Thyroid gland (tissue), 4 donors: Measurements from ENCODE around the gene GLIS1.

Experiments
- CTCF ChIP-seq, 6 experiments: fragments of 200-600 bp in 3 of 6; fragments of 450-650 bp in 3 of 6; sonication (generic) in 3 of 6; IDR thresholded peaks; one replicate each; pipeline ENCODE4 v1.5.1; 2016 to 2019; ENCODE audit warnings: antibody characterized with exemption in 6 of 6, mild to moderate bottlenecking in 2 of 6, inconsistent platforms in 1 of 6, moderate library complexity in 1 of 6
- POLR2A ChIP-seq, 2 donors: fragments of 450-650 bp; IDR thresholded peaks; one replicate each; pipeline ENCODE4 v1.6.1; 2017; ENCODE audit warnings: antibody characterized with exemption in 2 of 2, mild to moderate bottlenecking in 2 of 2, moderate library complexity in 1 of 2

GRCh38 chr1:53708687-53709086 is 30.3 kb downstream of the GLIS1 start:
- TF ChIP-seq POLR2A (IDR thresholded peaks at IDR 0.05) (no peak), CTCF (IDR thresholded peaks at IDR 0.05) (no peak)
